Inflammatory macrophage treated with lipopolysaccharide for 1 hour (primary cell): ENCODE measurements around the gene NECTIN1.
A peak's percentile ranks its signal among the peaks of the same experiment; 100 is the strongest.

Source experiments
- DNase-seq, 2 donors: peaks; one replicate each; pipeline ENCODE4 v3.0.0-alpha.2; 2020 to 2022

Gene NECTIN1

GRCh38 chr11:119688356-119688755 is 40.6 kb downstream of the NECTIN1 start:
- DNase-seq: no peak

GRCh38 chr11:119687373-119688046 is 41.5 kb downstream of the NECTIN1 start:
- peak in 1 of 2 donors; percentile 17 for DNase-seq

GRCh38 chr11:119686177-119686882 is 42.7 kb downstream of the NECTIN1 start:
- DNase-seq: no peak

GRCh38 chr11:119685111-119685746 is 43.8 kb downstream of the NECTIN1 start:
- DNase-seq: no peak

- no peak for DNase-seq
Measured at GRCh38 chr11:119684361-119685110, 44.5 kb downstream of the NECTIN1 start.

GRCh38 chr11:119683783-119684182 is 45.2 kb downstream of the NECTIN1 start:
- DNase-seq: no peak

GRCh38 chr11:119681361-119681910 is 47.6 kb downstream of the NECTIN1 start:
- no peak for DNase-seq

- DNase-seq: peak; percentile 13 to 29
Measured at GRCh38 chr11:119680541-119681360, 48.2 kb downstream of the NECTIN1 start.

- DNase-seq: no peak
Measured at GRCh38 chr11:119679346-119679745, 49.7 kb downstream of the NECTIN1 start.

- no peak for DNase-seq
Measured at GRCh38 chr11:119678351-119678750, 50.6 kb downstream of the NECTIN1 start.

- no peak for DNase-seq
Measured at GRCh38 chr11:119677840-119678239, 51.2 kb downstream of the NECTIN1 start.

GRCh38 chr11:119676461-119677020 is 52.5 kb downstream of the NECTIN1 start:
- DNase-seq: no peak

GRCh38 chr11:119673759-119674336 is 55.2 kb downstream of the NECTIN1 start:
- peak; percentile 23 to 60 for DNase-seq

GRCh38 chr11:119673052-119673758 is 55.8 kb downstream of the NECTIN1 start:
- no peak for DNase-seq

- no peak for DNase-seq
Measured at GRCh38 chr11:119672597-119672996, 56.4 kb downstream of the NECTIN1 start.

GRCh38 chr11:119671561-119672015 is 57.4 kb downstream of the NECTIN1 start:
- DNase-seq: no peak

- no peak for DNase-seq
Measured at GRCh38 chr11:119671051-119671450, 57.9 kb downstream of the NECTIN1 start.

- no peak for DNase-seq
Measured at GRCh38 chr11:119669487-119669886, 59.5 kb downstream of the NECTIN1 start.

GRCh38 chr11:119668676-119669075 is 60.3 kb downstream of the NECTIN1 start:
- DNase-seq: peak; percentile 59 to 78

- DNase-seq: peak; percentile 49 to 91
Measured at GRCh38 chr11:119666463-119667131, 62.4 kb downstream of the NECTIN1 start.
